GM23338 (cell line): ENCODE measurements around the gene RPS6KA3. TPM values are rescaled to one million over a fixed set of nuclear protein-coding genes. Genes with fewer than 3 reads are reported as not detected.

Experiments used
- ATAC-seq: fragments of 200-7000 bp; cut with Tn5 transposase; 3 replicates; pipeline ENCODE4 v1.9.1; 2020
- DNase-seq: peaks from one replicate; pipeline ENCODE4 v3.0.0-alpha.2; 2015; ENCODE audit warnings: low spot score
- H2AFZ ChIP-seq: fragments of 200-600 bp; sonication (generic); 2 replicates; pipeline ENCODE4 v1.8.0; 2016; ENCODE audit warnings: antibody characterized with exemption, mild to moderate bottlenecking, moderate library complexity
- H3F3A ChIP-seq: fragments of 200-600 bp; sonication (generic); replicated peaks from 2 replicates; pipeline ENCODE4 v1.8.0; 2017; ENCODE audit warnings: antibody characterized with exemption, mixed run types, low read depth
- H3K27ac ChIP-seq: fragments of 200-600 bp; sonication (generic); 2 replicates; pipeline ENCODE4 v1.6.1; 2016; ENCODE audit warnings: low read depth
- H3K27me3 ChIP-seq: fragments of 200-600 bp; sonication (generic); 2 replicates; pipeline ENCODE4 v1.8.0; 2016; ENCODE audit warnings: mild to moderate bottlenecking, mixed run types, moderate library complexity; ENCODE audit not compliant: insufficient read depth
- H3K36me3 ChIP-seq: fragments of 200-600 bp; sonication (generic); 2 replicates; pipeline ENCODE4 v1.8.0; 2016; ENCODE audit warnings: mild to moderate bottlenecking; ENCODE audit not compliant: insufficient read depth
- H3K4me1 ChIP-seq: fragments of 200-600 bp; sonication (generic); 2 replicates; pipeline ENCODE4 v1.8.0; 2016; ENCODE audit warnings: mild to moderate bottlenecking, moderate library complexity; ENCODE audit not compliant: insufficient read depth
- H3K4me2 ChIP-seq: fragments of 200-600 bp; sonication (generic); 2 replicates; pipeline ENCODE4 v1.7.1; 2017; ENCODE audit warnings: mixed run types
- H3K4me3 ChIP-seq: fragments of 200-600 bp; sonication (generic); 2 replicates; pipeline ENCODE4 v1.6.1; 2016; ENCODE audit warnings: mixed run types
- H3K79me2 ChIP-seq: fragments of 200-600 bp; sonication (generic); replicated peaks from 2 replicates; pipeline ENCODE4 v1.8.0; 2017; ENCODE audit warnings: mild to moderate bottlenecking; ENCODE audit not compliant: insufficient read depth
- H3K9me2 ChIP-seq: fragments of 200-600 bp; sonication (generic); 2 replicates; pipeline ENCODE4 v1.8.0; 2017; ENCODE audit not compliant: insufficient read depth
- H4K20me1 ChIP-seq: fragments of 200-600 bp; sonication (generic); replicated peaks from 2 replicates; pipeline ENCODE4 v1.8.0; 2017; ENCODE audit warnings: mild to moderate bottlenecking; ENCODE audit not compliant: insufficient read depth
- H3K27ac Mint-ChIP-seq: 2 replicates; pipeline ENCODE4 v1.8.0; 2020; ENCODE audit warnings: inconsistent platforms, mild to moderate bottlenecking, moderate library complexity, mixed read lengths
- H3K27me3 Mint-ChIP-seq: 3 replicates; pipeline ENCODE4 v1.8.0; 2022; ENCODE audit warnings: low read depth, mild to moderate bottlenecking, moderate library complexity, mixed read lengths, inconsistent platforms; ENCODE audit not compliant: insufficient read depth, poor library complexity
- H3K36me3 Mint-ChIP-seq: 3 replicates; pipeline ENCODE4 v1.8.0; 2021; ENCODE audit warnings: low read depth, mild to moderate bottlenecking, inconsistent platforms, moderate library complexity, mixed read lengths
- H3K4me1 Mint-ChIP-seq: 3 replicates; pipeline ENCODE4 v1.8.0; 2020; ENCODE audit warnings: mild to moderate bottlenecking, inconsistent platforms, mixed read lengths
- H3K4me3 Mint-ChIP-seq: 3 replicates; pipeline ENCODE4 v1.8.0; 2021; ENCODE audit warnings: moderate library complexity, mild to moderate bottlenecking, inconsistent platforms, mixed read lengths
- H3K9me3 Mint-ChIP-seq: 3 replicates; pipeline ENCODE4 v1.8.0; 2020; ENCODE audit warnings: moderate library complexity, mild to moderate bottlenecking, inconsistent platforms, mixed read lengths
- JUNB ChIP-seq: IDR thresholded peaks from one replicate; pipeline ENCODE4 v1.6.1; 2016; ENCODE audit warnings: antibody characterized with exemption; ENCODE audit not compliant: unreplicated experiment
- STAT1 ChIP-seq: IDR thresholded peaks from one replicate; pipeline ENCODE4 v1.6.1; 2016; ENCODE audit warnings: antibody characterized with exemption; ENCODE audit not compliant: unreplicated experiment
- ZNF114 ChIP-seq: fragments of 250-450 bp; sonication (Bioruptor Pico); IDR thresholded peaks from 2 replicates; pipeline ENCODE4 v1.5.0; 2020; ENCODE audit warnings: mild to moderate bottlenecking, moderate library complexity
- polyA plus RNA-seq: library from polyadenylated mRNA; unstranded; fragments of >200 nt; fragmentation: Nextera tagmentation; extraction: Ambion mirVana; gene quantifications from 2 replicates; pipeline ENCODE4 v1.2.1, GENCODE V29; 2016
- total RNA-seq: library from RNA; depleted of rRNA; stranded (reverse); fragments of >200 nt; shearing (Covaris generic); gene quantifications from 2 replicates; pipeline ENCODE4 v1.2.3, GENCODE V29; 2014
- TF ChIP-seq, protein P1 (sequence below): fragments of 250-450 bp; sonication (Bioruptor Pico); IDR thresholded peaks from 2 replicates; pipeline ENCODE4 v1.5.0; 2020; ENCODE audit warnings: mild to moderate bottlenecking, moderate library complexity
- TF ChIP-seq, protein P2 (sequence below): IDR thresholded peaks from 2 replicates; pipeline ENCODE4 v1.6.1; 2016; ENCODE audit warnings: antibody characterized with exemption
- TF ChIP-seq, protein P3 (sequence below), 2 experiments: fragments of 200-600 bp in 1 of 2; sonication (generic) in 1 of 2; conservative IDR thresholded peaks; 2 replicates each; pipeline versions ENCODE4 v1.5.1 to v1.6.1; 2016 to 2017; ENCODE audit warnings: antibody characterized with exemption in 2 of 2, low read depth in 2 of 2, mild to moderate bottlenecking in 2 of 2, moderate library complexity in 1 of 2
- TF ChIP-seq, protein P4 (sequence below): IDR thresholded peaks from one replicate; pipeline ENCODE4 v1.6.1; 2018; ENCODE audit warnings: antibody characterized with exemption; ENCODE audit not compliant: unreplicated experiment

Gene RPS6KA3
- total and polyA plus RNA-seq, 2 experiments from 2014 or later, result 3.2 to 12.2 TPM

DNA sequence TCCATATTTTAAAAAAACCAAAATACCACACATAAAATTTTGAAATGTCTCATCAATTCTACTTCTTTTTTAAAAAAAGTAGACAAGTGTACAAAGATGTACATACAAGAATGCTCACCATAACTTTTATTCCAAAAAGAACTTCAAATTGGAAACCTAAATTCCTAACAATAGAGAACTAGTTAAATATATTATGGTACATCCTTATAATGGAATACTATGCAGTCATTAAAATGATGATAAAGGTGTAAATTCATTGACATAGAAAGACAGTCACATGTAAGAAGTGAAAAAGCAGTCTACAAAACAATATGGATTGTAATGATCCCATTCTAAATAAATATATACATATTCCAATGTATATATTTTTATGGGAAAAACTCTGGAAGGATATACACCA is 31.0 kb downstream of the RPS6KA3 start (continued):
- TF ChIP-seq, protein P1, sequence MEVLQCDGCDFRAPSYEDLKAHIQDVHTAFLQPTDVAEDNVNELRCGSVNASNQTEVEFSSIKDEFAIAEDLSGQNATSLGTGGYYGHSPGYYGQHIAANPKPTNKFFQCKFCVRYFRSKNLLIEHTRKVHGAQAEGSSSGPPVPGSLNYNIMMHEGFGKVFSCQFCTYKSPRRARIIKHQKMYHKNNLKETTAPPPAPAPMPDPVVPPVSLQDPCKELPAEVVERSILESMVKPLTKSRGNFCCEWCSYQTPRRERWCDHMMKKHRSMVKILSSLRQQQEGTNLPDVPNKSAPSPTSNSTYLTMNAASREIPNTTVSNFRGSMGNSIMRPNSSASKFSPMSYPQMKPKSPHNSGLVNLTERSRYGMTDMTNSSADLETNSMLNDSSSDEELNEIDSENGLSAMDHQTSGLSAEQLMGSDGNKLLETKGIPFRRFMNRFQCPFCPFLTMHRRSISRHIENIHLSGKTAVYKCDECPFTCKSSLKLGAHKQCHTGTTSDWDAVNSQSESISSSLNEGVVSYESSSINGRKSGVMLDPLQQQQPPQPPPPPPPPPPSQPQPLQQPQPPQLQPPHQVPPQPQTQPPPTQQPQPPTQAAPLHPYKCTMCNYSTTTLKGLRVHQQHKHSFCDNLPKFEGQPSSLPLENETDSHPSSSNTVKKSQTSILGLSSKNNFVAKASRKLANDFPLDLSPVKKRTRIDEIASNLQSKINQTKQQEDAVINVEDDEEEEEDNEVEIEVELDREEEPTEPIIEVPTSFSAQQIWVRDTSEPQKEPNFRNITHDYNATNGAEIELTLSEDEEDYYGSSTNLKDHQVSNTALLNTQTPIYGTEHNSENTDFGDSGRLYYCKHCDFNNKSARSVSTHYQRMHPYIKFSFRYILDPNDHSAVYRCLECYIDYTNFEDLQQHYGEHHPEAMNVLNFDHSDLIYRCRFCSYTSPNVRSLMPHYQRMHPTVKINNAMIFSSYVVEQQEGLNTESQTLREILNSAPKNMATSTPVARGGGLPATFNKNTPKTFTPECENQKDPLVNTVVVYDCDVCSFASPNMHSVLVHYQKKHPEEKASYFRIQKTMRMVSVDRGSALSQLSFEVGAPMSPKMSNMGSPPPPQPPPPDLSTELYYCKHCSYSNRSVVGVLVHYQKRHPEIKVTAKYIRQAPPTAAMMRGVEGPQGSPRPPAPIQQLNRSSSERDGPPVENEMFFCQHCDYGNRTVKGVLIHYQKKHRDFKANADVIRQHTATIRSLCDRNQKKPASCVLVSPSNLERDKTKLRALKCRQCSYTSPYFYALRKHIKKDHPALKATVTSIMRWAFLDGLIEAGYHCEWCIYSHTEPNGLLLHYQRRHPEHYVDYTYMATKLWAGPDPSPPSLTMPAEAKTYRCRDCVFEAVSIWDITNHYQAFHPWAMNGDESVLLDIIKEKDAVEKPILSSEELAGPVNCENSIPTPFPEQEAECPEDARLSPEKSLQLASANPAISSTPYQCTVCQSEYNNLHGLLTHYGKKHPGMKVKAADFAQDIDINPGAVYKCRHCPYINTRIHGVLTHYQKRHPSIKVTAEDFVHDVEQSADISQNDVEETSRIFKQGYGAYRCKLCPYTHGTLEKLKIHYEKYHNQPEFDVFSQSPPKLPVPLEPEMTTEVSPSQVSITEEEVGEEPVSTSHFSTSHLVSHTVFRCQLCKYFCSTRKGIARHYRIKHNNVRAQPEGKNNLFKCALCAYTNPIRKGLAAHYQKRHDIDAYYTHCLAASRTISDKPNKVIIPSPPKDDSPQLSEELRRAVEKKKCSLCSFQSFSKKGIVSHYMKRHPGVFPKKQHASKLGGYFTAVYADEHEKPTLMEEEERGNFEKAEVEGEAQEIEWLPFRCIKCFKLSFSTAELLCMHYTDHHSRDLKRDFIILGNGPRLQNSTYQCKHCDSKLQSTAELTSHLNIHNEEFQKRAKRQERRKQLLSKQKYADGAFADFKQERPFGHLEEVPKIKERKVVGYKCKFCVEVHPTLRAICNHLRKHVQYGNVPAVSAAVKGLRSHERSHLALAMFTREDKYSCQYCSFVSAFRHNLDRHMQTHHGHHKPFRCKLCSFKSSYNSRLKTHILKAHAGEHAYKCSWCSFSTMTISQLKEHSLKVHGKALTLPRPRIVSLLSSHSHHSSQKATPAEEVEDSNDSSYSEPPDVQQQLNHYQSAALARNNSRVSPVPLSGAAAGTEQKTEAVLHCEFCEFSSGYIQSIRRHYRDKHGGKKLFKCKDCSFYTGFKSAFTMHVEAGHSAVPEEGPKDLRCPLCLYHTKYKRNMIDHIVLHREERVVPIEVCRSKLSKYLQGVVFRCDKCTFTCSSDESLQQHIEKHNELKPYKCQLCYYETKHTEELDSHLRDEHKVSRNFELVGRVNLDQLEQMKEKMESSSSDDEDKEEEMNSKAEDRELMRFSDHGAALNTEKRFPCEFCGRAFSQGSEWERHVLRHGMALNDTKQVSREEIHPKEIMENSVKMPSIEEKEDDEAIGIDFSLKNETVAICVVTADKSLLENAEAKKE (CRISPR knock-in tag), result no peak
- TF ChIP-seq JUNB, result no peak
- TF ChIP-seq ZNF114 (CRISPR knock-in tag), result no peak
- TF ChIP-seq, protein P2, sequence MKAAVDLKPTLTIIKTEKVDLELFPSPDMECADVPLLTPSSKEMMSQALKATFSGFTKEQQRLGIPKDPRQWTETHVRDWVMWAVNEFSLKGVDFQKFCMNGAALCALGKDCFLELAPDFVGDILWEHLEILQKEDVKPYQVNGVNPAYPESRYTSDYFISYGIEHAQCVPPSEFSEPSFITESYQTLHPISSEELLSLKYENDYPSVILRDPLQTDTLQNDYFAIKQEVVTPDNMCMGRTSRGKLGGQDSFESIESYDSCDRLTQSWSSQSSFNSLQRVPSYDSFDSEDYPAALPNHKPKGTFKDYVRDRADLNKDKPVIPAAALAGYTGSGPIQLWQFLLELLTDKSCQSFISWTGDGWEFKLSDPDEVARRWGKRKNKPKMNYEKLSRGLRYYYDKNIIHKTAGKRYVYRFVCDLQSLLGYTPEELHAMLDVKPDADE, result no peak
- no peak for TF ChIP-seq STAT1

DNA sequence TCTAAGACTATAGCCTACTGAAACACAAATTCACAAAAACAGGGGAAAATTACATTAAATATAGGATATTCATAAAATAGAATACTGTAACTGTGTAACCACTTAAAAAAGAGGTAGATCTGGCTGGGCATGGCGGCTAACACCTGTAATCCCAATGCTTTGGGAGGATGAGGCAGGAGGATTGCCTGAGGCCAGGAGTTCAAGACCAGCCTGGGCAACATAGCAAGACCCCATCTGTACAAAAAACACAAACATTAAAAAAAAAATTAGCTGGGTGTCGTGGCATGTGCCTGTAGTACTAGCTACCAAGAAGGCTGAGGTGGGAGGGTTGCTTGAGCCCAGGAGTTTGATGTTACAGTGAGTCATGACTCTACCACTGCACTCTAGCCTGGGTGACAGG is 33.4 kb downstream of the RPS6KA3 start:
- ATAC-seq (no peak), DNase-seq (no peak)
- Histone ChIP-seq H3F3A (no peaks in the 10 kb centered on the region), H3K9me2 (no peaks in the 10 kb centered on the region), H3K27ac (no peak overlapping the region), H3K27me3 (no peaks in the 10 kb centered on the region), H3K4me2 (no peak overlapping the region), H4K20me1 (no peaks in the 10 kb centered on the region; the same call in 1 of the 2 replicates), H3K4me1 (no peaks in the 10 kb centered on the region), H3K79me2 (no peaks in the 10 kb centered on the region), H3K4me3 (no peak overlapping the region), H3K36me3 (no peaks in the 10 kb centered on the region), H2AFZ (no peak overlapping the region)
- H3K27me3 Mint-ChIP-seq, result no peaks in the 10 kb centered on the region
- peaks cover 33% of the 10 kb centered on the region; the same call in 2 of the 3 replicates for H3K36me3 Mint-ChIP-seq
- no peak overlapping the region for H3K4me3 Mint-ChIP-seq
- peaks cover 8% of the 10 kb centered on the region for H3K4me1 Mint-ChIP-seq
- peaks cover 8% of the 10 kb centered on the region; the same call in 2 of the 3 replicates for H3K9me3 Mint-ChIP-seq
- H3K27ac Mint-ChIP-seq, result no peak overlapping the region
- no peak for TF ChIP-seq STAT1
- TF ChIP-seq, protein P2, result no peak
- TF ChIP-seq, protein P3, sequence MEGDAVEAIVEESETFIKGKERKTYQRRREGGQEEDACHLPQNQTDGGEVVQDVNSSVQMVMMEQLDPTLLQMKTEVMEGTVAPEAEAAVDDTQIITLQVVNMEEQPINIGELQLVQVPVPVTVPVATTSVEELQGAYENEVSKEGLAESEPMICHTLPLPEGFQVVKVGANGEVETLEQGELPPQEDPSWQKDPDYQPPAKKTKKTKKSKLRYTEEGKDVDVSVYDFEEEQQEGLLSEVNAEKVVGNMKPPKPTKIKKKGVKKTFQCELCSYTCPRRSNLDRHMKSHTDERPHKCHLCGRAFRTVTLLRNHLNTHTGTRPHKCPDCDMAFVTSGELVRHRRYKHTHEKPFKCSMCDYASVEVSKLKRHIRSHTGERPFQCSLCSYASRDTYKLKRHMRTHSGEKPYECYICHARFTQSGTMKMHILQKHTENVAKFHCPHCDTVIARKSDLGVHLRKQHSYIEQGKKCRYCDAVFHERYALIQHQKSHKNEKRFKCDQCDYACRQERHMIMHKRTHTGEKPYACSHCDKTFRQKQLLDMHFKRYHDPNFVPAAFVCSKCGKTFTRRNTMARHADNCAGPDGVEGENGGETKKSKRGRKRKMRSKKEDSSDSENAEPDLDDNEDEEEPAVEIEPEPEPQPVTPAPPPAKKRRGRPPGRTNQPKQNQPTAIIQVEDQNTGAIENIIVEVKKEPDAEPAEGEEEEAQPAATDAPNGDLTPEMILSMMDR (conservative IDR thresholded peaks at IDR 0.05; ENCODE audit: low read depth in 2 of 2), result no peak
- TF ChIP-seq, protein P4, sequence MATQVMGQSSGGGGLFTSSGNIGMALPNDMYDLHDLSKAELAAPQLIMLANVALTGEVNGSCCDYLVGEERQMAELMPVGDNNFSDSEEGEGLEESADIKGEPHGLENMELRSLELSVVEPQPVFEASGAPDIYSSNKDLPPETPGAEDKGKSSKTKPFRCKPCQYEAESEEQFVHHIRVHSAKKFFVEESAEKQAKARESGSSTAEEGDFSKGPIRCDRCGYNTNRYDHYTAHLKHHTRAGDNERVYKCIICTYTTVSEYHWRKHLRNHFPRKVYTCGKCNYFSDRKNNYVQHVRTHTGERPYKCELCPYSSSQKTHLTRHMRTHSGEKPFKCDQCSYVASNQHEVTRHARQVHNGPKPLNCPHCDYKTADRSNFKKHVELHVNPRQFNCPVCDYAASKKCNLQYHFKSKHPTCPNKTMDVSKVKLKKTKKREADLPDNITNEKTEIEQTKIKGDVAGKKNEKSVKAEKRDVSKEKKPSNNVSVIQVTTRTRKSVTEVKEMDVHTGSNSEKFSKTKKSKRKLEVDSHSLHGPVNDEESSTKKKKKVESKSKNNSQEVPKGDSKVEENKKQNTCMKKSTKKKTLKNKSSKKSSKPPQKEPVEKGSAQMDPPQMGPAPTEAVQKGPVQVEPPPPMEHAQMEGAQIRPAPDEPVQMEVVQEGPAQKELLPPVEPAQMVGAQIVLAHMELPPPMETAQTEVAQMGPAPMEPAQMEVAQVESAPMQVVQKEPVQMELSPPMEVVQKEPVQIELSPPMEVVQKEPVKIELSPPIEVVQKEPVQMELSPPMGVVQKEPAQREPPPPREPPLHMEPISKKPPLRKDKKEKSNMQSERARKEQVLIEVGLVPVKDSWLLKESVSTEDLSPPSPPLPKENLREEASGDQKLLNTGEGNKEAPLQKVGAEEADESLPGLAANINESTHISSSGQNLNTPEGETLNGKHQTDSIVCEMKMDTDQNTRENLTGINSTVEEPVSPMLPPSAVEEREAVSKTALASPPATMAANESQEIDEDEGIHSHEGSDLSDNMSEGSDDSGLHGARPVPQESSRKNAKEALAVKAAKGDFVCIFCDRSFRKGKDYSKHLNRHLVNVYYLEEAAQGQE, result no peak
